ENCODE data around the gene KRTAP20-2.

Gene KRTAP20-2

DNA sequence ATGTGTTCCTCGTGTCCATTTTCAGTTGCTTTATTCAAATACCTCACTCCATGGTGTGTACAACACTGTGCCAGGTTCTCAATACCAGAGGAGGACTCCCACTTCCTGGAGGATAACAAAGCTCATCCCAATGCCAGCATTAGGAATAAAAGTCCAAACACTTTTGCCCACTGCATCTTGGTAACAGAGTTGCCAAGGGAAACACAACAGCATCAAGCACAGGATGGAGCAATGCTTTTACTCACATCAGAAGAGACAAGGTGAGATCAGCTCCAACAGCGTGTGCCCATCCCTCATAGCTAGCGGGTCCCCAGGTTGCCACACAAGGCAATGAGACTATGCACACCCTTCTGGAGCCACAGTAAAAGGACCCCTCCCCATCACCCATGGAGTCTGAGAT is 11.6 kb upstream of the KRTAP20-2 start:
- no peaks in the 10 kb centered on the region for H3K9me3 ChIP-seq
- DNase-seq, result no peak
- H3K4me1 ChIP-seq, result no peaks in the 10 kb centered on the region
- no peaks in the 10 kb centered on the region for H3K27me3 ChIP-seq
- no peaks in the 10 kb centered on the region for H3K36me3 ChIP-seq
- no peak overlapping the region for H3K4me3 ChIP-seq (ENCODE audit: low read depth, low read length)
- TF ChIP-seq, protein P1, sequence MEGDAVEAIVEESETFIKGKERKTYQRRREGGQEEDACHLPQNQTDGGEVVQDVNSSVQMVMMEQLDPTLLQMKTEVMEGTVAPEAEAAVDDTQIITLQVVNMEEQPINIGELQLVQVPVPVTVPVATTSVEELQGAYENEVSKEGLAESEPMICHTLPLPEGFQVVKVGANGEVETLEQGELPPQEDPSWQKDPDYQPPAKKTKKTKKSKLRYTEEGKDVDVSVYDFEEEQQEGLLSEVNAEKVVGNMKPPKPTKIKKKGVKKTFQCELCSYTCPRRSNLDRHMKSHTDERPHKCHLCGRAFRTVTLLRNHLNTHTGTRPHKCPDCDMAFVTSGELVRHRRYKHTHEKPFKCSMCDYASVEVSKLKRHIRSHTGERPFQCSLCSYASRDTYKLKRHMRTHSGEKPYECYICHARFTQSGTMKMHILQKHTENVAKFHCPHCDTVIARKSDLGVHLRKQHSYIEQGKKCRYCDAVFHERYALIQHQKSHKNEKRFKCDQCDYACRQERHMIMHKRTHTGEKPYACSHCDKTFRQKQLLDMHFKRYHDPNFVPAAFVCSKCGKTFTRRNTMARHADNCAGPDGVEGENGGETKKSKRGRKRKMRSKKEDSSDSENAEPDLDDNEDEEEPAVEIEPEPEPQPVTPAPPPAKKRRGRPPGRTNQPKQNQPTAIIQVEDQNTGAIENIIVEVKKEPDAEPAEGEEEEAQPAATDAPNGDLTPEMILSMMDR (IDR thresholded peaks at IDR 0.05; ENCODE audit: low read depth, low read length), result no peak

DNA sequence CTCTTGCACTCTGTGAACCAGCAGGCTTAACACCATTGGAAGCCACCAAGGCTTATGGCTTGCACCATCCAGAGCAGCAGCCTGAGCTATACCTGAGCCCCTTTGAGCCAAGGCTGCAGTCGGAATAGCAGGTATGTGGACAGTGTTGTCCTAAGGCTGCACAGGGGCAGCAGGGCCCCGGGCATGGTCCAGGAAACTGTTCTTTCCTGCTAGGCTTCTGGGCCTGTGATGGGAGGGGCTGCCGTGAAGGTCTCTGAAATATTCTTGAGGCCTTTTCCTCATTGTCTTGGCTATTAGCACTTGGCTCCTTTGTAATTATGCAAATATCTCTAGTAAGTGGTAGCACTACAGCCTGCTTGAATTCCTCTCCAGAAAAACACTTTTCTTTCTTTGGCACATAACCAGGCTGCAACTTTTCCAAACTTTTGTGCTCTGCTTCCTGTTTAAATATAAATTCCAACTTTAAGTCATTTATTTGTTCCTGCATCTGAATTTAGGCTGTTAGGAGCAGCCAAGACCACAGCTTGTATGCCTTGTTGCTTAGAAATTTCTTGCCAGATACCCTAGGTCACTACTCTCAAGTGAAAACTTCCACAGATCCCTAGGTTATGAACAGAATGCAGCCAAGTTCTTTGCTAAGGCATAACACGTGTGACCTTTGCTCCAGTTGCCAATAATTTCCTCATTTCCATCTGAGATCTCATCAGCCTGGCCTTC is 9.4 kb upstream of the KRTAP20-2 start:
- H3K9me3 ChIP-seq, result no peaks in the 10 kb centered on the region
- H3K4me1 ChIP-seq, result no peaks in the 10 kb centered on the region
- H3K36me3 ChIP-seq, result no peaks in the 10 kb centered on the region
- no peak for DNase-seq
- TF ChIP-seq, protein P1 (IDR thresholded peaks at IDR 0.05; ENCODE audit: low read depth, low read length), result no peak
- H3K27me3 ChIP-seq, result no peaks in the 10 kb centered on the region
- H3K4me3 ChIP-seq (ENCODE audit: low read depth, low read length), result no peak overlapping the region

DNA sequence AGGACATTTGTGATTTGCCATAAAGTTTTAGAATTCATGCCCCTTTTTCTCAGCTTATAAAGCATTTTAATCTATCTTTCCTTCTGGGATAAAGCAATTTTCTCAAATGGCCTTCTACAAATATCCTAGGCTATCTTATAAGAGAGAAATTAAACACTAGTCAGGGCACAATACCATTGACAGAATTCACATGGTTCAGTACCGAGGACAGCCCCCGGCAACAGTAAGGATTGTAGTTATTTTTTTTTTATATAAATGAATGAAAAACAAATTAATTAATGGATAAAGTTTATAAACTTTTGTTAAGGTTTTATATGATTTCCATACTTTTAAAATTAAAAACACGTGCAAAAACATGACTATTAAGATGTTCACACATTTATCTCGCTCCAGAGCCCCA is 6.9 kb upstream of the KRTAP20-2 start:
- no peak for DNase-seq
- Histone ChIP-seq H3K9me3 (no peaks in the 10 kb centered on the region), H3K36me3 (no peaks in the 10 kb centered on the region), H3K4me1 (no peaks in the 10 kb centered on the region), H3K4me3 (ENCODE audit: low read depth, low read length) (no peak overlapping the region), H3K27me3 (no peaks in the 10 kb centered on the region)
- TF ChIP-seq, protein P1 (IDR thresholded peaks at IDR 0.05; ENCODE audit: low read depth, low read length), result no peak

DNA sequence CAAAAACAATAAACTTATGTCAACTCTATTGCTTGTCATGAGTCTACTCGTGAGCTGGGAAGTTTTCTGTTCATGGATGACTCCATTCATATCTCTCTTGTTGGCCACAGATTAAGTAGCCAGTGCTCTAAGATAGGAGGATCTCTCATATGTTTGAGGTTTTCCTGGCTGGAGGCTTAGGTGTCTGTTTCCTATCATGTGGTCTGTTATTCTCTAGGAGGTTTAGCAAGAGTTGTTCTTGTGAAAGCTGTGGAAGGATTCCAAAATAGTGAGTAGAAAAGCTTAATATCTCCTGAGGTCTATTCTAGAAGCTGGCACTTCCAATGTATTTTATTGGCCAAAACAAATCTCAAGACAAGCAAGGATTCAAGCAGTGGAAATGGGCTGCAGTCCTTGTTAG is 5.8 kb upstream of the KRTAP20-2 start:
- no peaks in the 10 kb centered on the region for H3K27me3 ChIP-seq
- no peaks in the 10 kb centered on the region for H3K36me3 ChIP-seq
- TF ChIP-seq, protein P1 (IDR thresholded peaks at IDR 0.05; ENCODE audit: low read depth, low read length), result no peak
- no peak for DNase-seq
- no peaks in the 10 kb centered on the region for H3K4me1 ChIP-seq
- no peaks in the 10 kb centered on the region for H3K9me3 ChIP-seq
- no peak overlapping the region for H3K4me3 ChIP-seq (ENCODE audit: low read depth, low read length)

DNA sequence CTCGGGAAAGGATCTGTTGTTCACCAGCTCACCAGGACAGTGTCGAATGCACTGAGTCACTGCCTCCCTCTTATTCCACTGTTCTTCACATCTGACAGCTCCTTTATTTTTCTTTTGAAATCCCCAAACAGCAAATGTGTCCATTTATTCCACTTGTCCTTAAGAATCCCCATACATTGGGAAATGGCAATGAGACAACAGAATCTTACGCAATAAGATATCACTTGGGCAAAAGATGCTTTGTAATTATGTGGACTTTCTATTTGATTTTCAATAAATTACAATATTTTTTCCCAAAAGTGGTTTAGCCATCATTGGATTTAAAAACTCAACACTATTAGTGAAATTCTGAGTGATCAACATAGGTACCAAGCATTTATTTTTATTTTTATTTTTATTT is 3.7 kb downstream of the KRTAP20-2 start:
- TF ChIP-seq, protein P1 (IDR thresholded peaks at IDR 0.05; ENCODE audit: low read depth, low read length), result no peak
- Histone ChIP-seq H3K36me3 (no peaks in the 10 kb centered on the region), H3K9me3 (no peaks in the 10 kb centered on the region), H3K4me1 (no peaks in the 10 kb centered on the region), H3K27me3 (no peaks in the 10 kb centered on the region), H3K4me3 (ENCODE audit: low read depth, low read length) (no peak overlapping the region)
- DNase-seq, result no peak

DNA sequence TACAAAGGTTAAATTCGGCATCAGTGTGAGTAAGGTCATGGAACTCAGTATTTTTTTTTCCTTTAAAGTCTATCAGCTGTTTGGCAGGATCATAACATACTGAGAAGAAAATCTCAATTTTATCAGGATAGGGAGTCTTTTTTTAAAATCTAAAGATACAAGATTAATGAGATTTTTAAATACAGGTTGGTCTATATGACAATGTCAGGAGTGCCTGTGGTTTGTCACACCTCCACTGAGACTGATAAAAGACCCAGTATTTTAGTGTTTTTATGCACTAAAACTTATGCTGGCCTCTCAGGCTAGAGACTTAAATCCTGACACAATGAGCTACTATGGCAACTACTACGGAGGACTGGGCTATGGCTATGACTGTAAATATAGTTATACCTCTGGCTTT is 7.6 kb downstream of the KRTAP20-2 start, which contains the start of gene KRTAP20-3:
Gene KRTAP20-3 (plus strand): TSS at position 301 of the 400 bp plus-strand sequence.
- Histone ChIP-seq H3K4me1 (no peaks in the 10 kb centered on the region), H3K27me3 (no peaks in the 10 kb centered on the region), H3K36me3 (no peaks in the 10 kb centered on the region), H3K9me3 (no peaks in the 10 kb centered on the region), H3K4me3 (ENCODE audit: low read depth, low read length) (no peak within 1 kb of the TSS)
- DNase-seq, result no peak
- TF ChIP-seq, protein P1 (IDR thresholded peaks at IDR 0.05; ENCODE audit: low read depth, low read length), result no peak

Measured in BE2C (cell line).